ENCODE measurements around the gene LGALS3BP.

LGALS3BP gene

DNA sequence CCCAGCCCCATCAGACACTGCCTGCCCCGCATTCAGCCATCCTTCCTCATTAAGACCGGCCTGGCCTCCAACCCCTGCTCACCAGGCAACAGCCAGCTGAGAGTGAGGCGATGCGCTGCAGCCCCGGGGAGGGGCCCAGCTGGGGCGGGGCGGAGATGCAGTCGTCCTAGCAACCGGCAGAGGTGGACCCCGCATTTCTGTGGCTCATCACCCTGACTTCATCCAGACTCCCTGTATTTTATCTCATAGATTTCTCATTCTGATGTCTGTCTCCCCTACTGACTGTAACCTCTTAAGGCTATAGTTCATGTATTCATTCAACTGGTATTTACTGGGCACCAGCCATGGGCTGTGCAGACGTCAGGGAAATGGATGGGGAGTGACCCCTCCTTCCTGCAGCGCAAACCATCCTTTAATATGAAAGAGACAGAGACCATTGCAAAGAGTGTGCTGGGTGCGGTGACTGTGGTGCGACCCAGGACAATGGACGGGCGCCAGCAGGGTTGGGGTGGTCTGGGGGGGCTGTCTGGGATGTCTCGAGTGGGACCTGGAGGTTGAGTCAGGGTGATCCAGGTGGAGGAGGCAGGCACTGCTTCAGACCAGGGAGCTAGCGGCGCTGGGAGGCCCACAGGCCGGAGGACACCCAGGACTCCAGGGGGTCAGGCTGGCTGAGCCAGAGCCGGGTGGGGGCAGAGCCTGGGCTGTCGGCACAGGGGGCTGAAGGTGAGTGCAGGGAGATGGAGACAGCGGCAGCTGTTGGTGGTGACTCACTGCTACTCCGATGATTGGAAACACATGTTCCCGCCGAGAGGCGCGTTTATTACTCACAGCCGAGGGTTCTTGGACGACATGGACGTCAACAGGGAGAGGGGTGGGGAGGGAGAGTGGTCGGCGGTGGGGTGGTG, 44.1 kb downstream of the LGALS3BP start:
- DNase-seq (ENCODE audit: low read depth), result peak; percentile 94
- in situ Hi-C loops (cut with HindIII; ENCODE audit: low sequenced_read_pairs), result no loop called here
- TF ChIP-seq, protein P1, sequence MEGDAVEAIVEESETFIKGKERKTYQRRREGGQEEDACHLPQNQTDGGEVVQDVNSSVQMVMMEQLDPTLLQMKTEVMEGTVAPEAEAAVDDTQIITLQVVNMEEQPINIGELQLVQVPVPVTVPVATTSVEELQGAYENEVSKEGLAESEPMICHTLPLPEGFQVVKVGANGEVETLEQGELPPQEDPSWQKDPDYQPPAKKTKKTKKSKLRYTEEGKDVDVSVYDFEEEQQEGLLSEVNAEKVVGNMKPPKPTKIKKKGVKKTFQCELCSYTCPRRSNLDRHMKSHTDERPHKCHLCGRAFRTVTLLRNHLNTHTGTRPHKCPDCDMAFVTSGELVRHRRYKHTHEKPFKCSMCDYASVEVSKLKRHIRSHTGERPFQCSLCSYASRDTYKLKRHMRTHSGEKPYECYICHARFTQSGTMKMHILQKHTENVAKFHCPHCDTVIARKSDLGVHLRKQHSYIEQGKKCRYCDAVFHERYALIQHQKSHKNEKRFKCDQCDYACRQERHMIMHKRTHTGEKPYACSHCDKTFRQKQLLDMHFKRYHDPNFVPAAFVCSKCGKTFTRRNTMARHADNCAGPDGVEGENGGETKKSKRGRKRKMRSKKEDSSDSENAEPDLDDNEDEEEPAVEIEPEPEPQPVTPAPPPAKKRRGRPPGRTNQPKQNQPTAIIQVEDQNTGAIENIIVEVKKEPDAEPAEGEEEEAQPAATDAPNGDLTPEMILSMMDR (IDR thresholded peaks at IDR 0.05; ENCODE audit: low read depth, low read length, missing control alignments), result no peak
- H3K4me3 ChIP-seq (ENCODE audit: low read depth, low read length), result no peak overlapping the region

GRCh38 chr17:78934681-78935418, 44.9 kb downstream of the LGALS3BP start:
- TF ChIP-seq, protein P1 (IDR thresholded peaks at IDR 0.05; ENCODE audit: low read depth, low read length, missing control alignments), result no peak
- H3K4me3 ChIP-seq (ENCODE audit: low read depth, low read length), result no peak overlapping the region
- DNase-seq (ENCODE audit: low read depth), result no peak
- in situ Hi-C loops (cut with HindIII; ENCODE audit: low sequenced_read_pairs), result no loop called here

GRCh38 chr17:78933959-78934568, 45.7 kb downstream of the LGALS3BP start:
- H3K4me3 ChIP-seq (ENCODE audit: low read depth, low read length), result peak overlapping the region; percentile 5
- in situ Hi-C loops (cut with HindIII; ENCODE audit: low sequenced_read_pairs), result no loop called here
- TF ChIP-seq, protein P1 (IDR thresholded peaks at IDR 0.05; ENCODE audit: low read depth, low read length, missing control alignments), result no peak
- DNase-seq (ENCODE audit: low read depth), result peak; percentile 99

GRCh38 chr17:78933025-78933958, 46.4 kb downstream of the LGALS3BP start:
- TF ChIP-seq, protein P1 (IDR thresholded peaks at IDR 0.05; ENCODE audit: low read depth, low read length, missing control alignments), result no peak
- H3K4me3 ChIP-seq (ENCODE audit: low read depth, low read length), result peak overlapping the region; percentile 5
- DNase-seq (ENCODE audit: low read depth), result peak; percentile 74
- in situ Hi-C loops (cut with HindIII; ENCODE audit: low sequenced_read_pairs), result no loop called here

DNA sequence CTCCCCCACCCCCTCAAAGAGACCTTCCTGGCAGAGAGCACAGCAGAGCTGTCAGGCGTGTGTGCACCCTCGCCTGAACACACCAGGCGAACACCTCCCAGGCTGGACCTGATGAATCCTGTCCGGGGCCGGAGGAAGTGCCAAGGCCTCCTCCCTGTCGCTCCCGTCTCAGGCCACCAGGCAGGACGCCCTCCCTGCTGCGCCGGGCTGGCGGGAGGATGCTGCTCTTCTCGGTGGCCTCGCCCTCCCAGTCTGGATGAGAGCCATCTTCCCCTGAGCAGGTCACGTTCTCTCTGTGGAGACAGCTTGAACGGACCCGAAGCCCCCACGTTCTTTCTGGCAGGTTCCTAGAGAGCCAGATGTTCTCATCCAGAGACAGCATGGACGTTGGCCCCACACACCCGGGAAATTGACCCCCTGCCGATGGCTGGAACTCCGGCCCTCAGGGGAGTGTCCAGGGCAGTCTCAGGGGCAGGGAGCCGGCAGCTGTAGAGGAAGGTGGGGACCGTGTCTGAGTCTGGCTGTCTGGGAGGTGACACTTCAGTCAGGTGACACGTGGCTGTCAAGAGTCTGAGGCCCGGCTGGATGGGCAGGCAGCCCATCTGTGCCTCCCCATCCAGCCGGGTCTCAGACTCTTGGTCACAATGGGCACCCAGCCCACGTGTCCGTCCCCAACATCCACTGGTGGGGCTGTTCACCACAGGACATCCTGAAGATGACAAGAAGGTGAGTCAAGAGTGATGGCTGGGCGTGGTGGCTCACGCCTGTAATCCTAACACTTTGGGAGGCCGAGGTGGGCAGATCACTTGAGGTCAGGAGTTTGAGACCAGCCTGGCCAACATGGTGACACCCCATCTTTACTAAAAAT, 49.6 kb downstream of the LGALS3BP start:
- in situ Hi-C loops (cut with HindIII; ENCODE audit: low sequenced_read_pairs), result no loop called here
- no peak for DNase-seq (ENCODE audit: low read depth)
- TF ChIP-seq, protein P1 (IDR thresholded peaks at IDR 0.05; ENCODE audit: low read depth, low read length, missing control alignments), result no peak
- no peak overlapping the region for H3K4me3 ChIP-seq (ENCODE audit: low read depth, low read length)

Measured in astrocyte of the cerebellum (primary cell).